Central memory CD4-positive, alpha-beta T cell (primary cell): ENCODE data around the gene TAF4.

ENCODE experiments used
- DNase-seq: peaks from one replicate; pipeline ENCODE4 v3.0.0; 2022

TAF4 gene

DNA sequence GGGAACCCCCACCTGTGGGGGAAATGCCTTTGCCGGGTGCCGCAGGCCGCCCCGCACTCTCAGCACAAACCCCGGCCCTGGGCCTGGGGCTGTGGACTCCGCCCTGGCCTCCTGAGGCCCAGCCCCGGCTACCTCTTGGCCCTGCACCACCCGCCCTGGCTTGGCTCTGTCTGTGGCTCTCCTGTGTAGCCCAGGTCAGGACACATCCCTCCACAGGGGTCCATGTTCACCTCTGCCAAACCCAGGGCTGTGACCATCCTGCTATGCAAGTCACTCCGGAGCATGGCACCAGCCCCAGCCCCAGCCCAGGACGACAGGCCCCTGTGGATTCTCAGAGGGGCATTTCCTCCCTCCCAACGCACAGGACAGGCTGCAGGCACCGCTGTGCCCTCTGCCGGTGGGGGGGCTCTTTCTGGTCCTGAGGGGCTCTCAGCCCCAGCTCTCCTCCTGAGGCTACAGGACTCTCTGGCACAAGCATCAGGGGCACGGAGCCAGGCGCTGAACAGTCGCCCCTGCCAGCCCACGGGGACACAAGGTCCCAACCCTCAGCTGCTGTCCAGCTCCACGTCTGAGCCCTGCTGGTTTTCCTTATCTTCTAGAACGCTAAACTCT lies 45.7 kb downstream of the TAF4 start:
- DNase-seq: no peak

DNA sequence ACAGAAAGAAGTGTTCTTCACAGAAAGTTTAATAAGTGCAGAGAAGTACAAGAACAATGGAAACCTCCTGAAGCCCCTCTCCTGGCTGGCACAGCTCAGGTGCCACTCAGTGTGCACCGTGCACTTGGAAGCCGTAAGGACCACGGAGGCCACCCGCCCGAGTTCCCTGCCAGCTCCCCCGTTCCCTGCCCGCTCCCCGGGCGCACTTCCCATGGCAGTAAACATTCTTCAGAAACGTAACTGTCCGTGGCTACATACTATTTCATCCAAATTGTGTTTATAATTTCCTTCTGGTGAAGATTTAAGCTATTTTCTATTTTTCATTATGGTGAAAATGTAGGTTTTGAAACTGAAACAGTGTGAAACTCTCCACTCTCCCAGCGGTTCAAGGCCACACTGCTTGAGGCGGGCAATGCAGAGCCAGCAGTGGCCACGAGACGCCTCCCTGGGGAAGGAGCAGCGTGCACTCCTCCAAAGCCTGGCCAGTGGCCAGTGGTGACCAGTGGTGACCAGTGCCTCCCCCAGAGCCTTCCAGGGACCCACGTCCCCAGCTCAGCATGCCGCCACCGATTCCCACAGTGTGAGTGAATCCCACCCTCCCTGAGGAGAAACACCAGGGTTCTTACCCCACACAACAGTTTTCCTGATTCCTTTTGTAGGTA lies 46.4 kb downstream of the TAF4 start:
- no peak for DNase-seq

DNA sequence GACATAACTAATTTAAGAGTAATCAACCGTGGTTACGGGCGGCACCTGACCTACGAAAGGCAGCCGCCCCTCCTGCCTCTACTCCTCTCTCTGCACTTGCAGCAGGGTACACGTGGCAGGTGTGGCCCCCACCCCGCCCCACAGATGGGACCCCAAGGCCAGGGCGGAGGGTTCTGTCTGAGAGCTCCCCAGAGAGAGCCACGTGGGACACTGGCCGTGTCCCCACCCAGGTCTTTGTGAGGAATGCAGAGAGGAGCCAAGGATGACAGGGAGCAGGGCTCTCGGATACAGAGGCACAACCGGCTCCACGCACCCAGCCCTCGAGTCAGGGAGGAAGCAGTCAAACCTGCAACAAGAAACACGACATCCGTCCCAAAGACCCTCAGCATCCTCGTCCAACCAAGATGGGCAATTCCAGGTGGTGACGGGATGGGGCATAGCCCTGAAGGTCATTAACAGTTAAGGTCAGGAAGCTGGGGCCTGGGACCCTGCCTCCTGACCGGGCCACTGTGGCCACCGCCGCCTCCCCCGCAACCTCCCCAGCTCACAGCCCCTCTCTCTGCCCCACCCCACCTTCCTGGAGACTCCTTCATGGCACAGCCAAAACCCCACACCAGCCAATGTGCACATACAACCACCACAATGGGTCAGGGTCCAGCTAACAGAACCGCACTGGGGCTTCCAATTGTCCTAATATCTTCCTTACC lies 47.1 kb downstream of the TAF4 start:
- DNase-seq: no peak

DNA sequence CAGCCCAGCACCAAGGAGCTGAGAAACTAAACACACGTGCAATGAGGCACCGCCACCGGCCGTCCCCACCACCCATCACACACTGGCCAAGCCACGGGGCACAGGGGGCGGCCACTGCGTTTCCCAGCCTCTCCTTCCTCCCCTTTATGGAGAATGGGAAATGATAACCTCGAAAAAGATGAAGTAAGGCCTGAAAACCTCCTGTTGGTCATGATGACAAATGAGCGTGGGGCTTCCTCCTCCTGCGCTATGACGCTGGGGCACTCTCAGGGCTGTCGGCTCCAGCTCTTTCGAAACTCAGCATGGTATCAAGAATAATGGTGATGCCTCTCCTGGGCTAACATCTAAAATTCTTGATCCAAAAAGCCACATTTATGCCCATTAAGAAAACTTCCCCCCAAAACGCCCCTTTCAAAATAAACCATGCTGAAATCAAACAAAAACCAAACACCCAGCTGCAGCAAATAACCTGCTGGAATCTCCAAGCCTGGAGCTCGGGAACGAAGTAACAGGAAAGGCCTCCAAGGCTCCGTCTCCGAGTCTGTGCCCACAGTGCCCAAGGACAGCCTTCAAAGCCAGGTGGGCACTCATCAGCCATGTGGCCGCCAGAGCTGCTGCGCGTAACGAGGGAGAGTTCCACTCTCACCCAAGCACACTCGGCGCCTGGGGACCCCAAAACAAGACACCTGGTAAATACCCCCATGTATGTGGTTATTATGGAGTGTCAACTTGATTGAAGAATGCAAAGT lies 50.0 kb downstream of the TAF4 start:
- no peak for DNase-seq

DNA sequence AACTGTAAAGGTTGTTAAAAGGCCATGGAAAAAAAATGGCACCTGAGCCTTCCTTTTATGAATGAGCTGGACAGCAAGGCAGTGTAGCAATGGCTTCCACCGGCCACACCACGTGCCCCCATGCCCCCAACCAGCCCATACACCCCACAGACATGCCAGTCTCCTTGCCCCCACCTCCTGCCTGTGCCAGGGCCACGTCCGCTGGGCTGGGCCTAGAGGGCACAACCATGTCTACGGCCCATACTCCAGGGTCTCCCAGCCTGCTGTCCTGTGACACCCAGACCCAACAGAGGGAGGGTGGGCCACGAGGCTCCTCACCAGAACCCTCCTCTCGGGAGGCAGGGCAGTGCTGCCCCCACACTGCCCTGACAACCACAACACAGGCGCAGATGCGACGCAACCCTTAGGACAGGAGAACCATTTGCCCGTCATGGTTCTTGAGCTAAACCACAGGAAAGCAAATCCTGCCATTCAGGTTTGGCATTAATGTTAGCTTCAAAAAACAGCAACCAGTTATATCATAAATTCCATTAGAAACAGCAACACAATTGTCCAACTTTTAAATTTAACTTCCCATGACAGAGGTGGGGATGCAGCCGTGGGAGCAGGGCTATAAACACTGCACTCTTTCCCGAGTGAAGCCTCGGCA lies 50.7 kb downstream of the TAF4 start:
- DNase-seq: no peak

DNA sequence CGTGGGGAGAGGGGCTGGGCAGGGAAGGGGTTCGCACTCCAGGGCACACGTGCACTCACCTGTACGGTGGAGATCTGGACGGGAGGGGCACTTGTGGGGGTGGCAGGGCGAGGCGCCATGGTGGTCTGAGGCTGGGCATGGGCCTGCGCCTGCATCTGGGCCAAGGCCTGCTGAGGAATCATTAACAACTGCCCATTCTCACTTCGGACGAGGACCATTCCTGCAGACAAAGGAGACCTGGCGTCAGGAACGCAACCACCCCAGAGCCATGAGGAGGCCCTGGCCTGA lies 51.2 kb downstream of the TAF4 start:
- no peak for DNase-seq

DNA sequence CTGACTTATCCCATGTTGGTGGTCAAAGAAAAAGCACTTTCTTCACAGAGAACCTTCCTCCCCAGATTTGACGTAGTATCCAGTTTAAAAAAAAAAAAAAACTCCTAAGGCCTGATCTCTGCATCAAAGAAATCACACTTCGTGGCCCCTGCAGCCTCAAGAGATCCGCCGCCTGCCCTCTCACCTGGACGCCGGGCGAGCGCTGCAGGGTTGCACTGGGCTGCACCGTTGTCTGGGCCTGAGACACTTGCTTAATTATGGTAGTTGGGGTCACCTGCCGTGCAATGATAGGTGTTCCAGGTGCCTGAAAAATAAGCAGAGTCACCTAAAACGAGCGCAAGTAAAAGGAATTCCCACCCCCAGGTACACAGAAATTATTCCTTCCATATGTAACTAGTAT lies 53.0 kb downstream of the TAF4 start:
- DNase-seq: no peak

DNA sequence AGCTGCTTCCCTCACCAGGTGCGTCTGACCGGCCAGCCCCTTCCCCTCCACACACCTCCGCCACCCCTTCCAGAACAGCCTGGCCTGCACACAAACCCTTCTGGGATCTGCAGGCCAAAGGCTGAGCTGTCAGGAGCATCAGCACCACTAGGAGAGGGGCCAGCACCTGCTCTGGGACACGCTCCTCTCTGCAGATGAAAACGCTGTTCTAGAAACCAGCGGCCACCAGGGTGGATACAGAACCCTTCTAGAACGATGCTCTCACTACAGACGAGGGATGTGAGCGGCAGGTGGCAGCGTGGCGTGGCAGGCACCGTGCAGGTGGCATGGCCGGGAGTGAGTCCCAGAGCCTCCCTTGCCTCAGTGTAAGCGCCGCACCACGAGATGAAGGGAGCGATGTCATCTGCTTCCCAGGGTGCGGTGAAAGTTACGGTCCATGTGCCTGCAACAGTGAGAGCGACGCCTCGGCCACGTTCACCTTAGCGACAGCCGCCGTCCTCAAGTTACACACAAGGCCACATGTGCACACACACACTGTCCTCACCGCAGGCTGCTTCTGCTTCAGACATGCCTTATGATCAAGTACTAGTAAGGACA lies 53.6 kb downstream of the TAF4 start:
- no peak for DNase-seq

DNA sequence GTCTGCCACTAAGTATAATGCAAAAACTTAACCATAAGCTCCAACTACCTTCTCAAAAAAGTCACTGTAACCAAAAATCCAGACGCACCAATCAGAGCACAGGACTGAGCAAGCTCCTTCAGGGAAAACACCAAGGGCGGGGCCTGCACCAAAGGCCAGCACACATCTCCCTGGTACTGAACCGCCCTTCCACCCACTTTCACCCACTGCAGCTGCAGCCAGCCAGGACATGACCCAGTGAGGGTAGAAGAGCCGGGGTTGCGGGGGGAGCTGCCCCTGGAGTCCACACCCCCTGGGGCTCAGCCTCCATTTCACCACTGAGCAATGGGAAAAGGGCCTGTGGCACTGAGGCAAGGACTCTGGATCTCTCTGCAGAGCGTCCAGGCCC lies 54.3 kb downstream of the TAF4 start:
- DNase-seq: no peak

DNA sequence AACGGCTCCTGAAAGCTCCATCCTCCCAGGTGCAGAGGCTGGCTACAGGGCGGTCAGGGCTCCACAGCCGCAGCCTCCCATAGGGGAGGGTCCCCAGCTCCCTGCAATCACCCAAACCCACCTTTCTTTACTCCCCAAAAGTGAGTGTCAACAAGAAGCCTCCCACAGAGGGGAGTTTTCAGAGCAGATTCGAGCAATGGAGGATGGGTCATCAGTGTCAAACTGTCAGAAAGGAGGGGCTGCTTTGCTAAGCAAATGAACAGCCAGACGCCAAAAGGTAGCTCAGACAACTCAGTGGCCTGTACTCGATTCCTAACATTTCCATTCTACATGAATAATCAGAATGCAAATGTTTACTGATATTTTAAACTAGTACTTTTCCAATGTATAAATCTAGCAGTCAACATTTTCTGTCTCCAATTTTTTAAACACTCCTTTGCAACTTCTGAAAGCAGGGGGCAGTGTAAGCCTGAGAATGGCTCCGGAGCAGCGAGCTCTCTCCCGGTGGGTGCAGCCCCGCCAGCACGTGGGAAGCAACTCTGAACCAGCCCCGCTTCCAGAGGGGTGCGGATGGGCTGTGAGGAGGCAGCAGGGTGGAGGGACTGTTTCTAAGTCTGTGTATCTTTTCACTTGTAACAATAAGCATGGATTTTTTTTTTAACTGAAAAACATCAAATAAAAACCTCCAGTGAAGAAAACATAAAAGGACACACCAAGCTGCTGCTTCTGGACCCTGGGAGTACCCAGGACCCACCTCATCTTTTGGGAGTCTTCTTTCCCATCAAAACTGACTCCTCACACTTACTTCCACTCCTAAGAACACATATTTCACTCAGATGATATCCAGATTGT lies 54.9 kb downstream of the TAF4 start:
- DNase-seq: peak; percentile 55

DNA sequence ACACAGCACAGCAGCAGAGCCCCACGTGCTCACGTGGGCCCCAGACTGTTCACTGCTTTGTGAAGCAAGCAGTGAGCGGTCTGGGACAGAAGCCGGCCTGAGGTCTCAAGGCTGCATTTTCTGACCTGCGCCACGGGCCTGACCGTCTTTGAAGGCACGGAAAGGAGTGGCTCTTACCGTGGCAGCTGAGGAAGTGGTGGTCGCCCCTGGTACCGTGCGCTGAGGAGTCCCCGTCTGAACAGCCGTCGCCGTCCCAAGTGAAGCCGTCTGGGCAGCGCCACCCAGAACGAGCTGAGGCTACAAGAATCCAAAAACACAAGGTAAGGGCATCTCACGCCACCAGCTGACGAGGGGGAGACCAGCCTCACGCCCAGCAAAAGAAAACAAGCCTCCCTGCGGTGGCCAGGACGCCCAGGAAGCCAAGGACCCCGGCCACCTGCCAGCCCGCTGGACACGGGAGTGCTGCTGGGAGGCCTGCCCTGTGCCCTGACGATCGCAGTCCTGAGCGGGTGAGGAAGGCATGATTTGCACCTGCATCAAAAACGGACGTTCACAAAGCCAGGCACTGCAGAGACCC lies 55.7 kb downstream of the TAF4 start:
- no peak for DNase-seq

DNA sequence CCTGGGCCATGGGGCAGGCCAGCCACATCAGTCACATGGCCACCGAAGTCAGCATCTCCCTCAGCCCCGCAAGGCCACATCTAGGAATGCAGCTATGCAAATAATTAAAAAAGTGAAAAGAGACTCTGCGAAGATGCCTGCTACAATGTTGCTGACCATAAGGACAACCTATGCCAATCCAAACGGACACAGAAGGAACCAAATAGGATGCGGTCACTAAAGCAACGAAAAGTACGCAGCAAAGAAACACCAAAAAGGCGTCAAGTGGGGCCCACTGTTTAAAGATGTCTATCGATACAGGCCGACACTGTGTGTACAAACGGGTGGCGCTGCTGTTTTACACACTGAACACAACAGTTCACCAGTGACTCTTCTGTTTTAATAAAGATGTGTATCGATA lies 56.4 kb downstream of the TAF4 start:
- no peak for DNase-seq

DNA sequence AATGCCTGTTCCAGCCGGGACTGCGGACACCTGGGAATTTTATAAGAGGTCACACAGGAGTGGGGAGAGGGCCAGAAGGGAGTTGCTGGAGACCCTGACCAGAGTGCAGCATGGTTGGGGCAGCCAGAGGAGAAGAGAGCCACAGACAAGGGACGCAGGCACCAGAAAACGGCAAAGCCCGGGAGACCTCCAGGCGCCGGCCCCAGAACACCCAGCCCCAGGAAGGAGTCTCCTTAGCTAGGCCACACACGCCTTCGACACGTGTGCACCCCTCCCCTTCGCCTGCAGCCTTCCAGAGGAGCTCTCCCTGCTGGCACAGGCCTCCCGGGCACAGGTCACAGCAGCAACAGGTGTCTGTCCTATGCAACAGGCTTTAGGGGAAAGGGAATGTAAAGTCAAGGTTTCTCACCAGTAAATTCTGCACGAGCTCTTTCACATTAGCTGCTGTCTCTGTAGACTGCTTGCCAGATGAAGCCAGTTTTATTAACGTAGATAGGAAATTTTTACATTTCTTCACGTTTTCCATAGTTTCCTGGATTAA lies 57.0 kb downstream of the TAF4 start:
- DNase-seq: no peak

DNA sequence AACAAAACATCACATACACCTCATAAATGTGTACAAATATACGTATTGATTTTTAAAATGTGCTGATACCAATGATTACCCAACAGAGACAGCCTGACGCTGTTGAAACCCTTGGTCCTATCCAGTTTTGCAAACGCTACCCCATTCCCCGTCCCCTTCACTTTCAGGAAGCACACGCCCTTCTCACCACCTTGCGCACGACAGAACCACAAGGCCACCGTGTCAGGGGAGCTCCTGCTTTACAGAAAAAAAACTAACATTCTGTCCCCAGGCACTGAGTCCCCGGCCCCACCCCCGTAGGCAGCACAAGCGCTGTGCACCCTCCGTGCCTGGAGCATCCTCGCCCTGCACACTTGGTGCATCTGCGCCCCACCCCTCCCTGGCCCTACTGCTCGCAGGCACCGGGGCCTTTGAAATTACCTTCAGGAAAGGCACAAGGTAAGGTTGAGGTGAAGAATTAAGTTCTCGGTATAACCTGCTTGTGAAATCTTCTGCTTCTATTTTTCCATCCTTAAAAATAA lies 58.5 kb downstream of the TAF4 start:
- DNase-seq: no peak

DNA sequence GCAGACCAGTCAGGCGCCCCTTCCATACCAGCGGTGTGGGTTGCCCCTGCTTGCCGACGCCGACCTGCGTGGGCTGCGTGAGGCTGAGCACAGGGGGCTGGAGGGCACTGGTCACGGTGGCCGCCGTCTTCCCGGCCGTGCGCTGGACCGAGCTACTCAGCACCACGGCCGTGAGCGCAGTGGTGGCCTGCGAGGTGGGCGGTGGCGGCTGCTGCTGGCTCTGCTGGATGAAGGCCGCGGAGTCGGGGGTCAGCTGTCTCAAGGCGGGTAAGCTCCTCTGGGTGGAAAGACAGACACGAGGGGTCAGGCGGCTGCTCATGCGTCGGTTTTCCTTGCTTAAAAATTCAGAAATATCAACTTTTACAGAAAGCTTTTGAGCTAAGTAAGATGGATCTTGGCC lies 59.2 kb downstream of the TAF4 start:
- no peak for DNase-seq

DNA sequence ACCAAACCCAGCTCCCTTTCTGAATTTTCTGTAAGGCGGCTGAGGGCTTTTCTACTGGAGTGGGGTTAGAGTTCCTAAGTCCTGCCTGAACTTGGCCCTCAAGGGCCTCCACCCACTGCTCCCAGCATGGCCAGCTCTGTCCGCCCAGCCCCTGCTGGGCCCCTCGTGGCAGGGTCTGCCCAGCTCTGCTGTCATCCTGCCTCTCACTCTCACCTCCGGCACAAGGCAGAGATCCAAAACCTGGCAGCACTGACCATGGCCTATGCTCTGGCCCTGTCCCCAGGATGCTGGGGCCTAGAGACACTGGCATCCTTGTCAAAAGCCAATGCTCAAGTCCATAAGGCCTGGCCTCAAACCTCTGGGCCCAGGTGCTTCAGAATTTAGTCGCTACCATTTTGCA lies 61.1 kb downstream of the TAF4 start:
- no peak for DNase-seq

DNA sequence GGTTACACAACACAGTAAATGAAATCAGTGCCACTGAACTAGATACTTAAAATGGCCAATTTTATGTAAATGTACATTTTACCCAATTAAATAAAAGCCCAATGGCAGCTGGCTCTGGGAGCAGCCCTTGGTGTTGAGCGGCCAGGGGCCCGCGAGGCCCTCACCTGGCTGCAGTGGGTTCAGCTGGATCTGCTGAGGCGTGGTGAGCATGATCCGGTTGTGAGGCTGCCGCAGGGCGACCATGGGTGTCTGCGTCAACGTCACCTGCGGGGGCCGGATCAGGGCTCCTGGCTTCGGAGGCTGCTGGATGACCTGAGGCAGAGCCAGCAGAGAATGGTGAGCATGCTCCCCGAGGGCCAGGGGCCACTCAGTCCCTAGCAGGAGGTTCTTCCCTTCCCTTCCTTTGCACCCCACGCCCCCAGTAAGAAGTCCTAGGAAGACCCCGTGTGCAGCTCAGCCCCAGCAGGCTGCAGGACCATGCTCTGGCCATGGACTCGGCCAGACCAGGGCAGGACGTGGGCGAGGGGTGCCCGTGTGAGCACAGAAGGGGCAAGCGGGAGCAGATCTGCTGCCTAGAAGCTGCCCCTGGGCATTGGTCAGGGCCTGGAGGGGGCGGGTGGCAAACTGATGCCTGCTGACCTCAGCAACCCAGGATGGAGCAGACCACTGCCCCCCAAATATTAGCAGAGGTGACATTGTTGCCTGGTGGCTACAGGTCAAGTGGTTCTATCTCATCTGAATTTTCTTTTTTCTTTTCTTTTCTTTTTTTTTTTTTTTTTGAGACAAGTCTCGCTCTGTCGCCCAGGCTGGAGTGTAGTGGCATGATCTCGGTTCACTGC lies 61.9 kb downstream of the TAF4 start:
- DNase-seq: no peak

DNA sequence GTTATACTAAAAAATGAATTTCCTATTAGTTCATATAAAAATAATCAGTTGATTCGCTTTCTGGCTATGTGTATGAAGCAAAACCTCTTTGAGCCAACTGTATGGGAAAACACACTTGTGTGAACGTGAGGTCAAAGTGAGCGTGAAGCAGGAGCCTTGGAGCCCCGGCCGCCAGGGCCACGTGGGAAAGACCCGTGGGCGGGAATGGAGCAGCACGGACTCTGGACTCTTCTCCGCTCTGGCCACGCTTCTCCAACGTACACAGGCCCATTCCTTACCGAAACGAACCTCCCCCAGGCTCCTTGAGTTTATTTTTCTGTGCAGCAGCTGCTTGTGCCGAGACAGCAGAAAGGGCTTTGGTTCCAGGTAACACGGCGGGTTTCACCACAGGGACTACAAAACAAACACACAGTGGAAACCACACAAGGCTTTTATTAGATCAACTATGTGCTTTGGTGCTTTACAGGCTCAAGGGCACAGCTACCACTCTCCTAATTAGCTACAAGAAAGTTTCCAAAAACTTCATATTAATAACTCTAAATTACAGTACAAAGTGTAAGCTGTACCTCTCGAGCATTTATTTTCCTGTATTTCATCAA lies 62.7 kb downstream of the TAF4 start:
- DNase-seq: no peak

DNA sequence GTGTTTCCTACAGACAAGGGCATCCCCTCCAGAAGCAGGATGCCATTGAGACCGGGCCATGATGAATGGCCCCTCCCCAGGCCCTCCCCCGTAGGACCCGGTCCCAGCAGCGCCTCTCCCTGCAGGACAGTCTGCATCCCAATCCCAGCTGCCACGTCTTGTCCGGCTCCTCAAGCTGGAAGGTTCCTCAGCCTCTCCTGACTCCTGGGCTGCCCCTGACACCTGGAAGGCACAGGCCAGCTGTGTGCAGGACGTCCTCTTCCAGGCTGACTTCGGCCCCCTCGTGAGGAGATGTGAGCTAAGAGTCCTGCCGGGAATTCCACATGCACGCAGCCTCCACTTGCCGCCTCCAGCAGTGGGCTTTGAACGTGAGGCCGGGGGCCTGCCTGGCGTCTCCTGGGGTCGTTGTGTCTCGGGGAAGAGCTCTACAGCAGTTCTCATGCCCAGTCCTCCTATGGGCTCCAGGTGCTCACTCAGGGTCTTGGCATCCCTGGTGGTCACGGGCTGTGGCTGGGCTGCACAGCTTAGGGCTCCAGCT lies 64.4 kb downstream of the TAF4 start:
- no peak for DNase-seq
